ENCODE data around the gene RREB1.

The RREB1 gene

GRCh38 chr6:7222197-7222596, 114.4 kb downstream of the RREB1 start:
- no peak for TF ChIP-seq HOXA7 (CRISPR knock-in tag; IDR thresholded peaks at IDR 0.05; ENCODE audit: borderline replicate concordance)
- Histone ChIP-seq H3K4me1 (ENCODE audit: control insufficient read depth, insufficient read depth, low read length) (peaks cover 3% of the 10 kb centered on the region; the same call in 1 of the 2 replicates), H3K36me3 (ENCODE audit: control insufficient read depth in 2 of 2, insufficient read depth in 1 of 2, low read length in 2 of 2) (peaks cover 16 to 53% of the 10 kb centered on the region in 2 experiments; a peak in 2 of 3 replicates), H3K4me3 (ENCODE audit: low read depth, low read length) (no peak overlapping the region), H3K9me3 (ENCODE audit: control insufficient read depth, insufficient read depth, low read depth, low read length) (no peaks in the 10 kb centered on the region), H3K27ac (ENCODE audit: extremely low read depth, low read depth, low read length) (no peak overlapping the region)
- ChIA-PET POLR2A (no interaction called here), CTCF (no interaction called here)

GRCh38 chr6:7224731-7225130, 117.0 kb downstream of the RREB1 start:
- no peak overlapping the region for H3K27ac ChIP-seq (ENCODE audit: extremely low read depth, low read depth, low read length)

DNA sequence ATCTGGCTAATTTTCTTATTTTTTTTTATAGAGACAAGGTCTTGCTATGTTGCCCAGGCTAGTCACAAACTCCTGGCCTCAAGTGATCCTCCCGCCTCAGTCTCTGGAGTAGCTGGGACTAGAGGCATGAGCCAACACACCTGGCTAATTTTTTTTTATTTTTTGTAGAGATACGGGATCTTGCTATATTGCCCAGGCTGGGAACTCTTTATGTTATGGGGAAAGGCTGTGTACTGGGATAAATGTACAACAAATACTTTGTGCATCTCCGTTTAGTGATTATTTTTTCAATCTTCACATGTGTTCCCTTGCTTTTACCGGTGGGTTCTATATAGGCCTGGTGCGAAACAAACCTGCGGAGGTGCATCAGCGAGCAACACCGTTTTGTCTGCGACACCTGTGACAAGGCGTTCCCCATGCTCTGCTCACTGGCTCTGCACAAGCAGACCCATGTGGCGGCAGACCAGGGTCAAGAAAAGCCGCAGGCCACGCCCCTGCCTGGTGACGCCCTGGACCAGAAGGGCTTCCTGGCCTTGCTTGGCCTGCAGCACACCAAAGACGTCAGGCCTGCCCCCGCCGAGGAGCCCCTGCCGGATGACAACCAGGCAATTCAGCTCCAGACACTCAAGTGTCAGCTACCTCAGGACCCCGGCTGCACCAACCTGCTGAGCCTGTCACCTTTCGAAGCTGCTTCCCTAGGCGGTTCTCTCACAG, 121.1 kb downstream of the RREB1 start:
- Histone ChIP-seq H3K4me1 (ENCODE audit: control insufficient read depth, insufficient read depth, low read length) (no peaks in the 10 kb centered on the region), H3K27ac (ENCODE audit: extremely low read depth, low read depth, low read length) (no peak overlapping the region), H3K4me3 (ENCODE audit: low read depth, low read length) (no peak overlapping the region), H3K36me3 (ENCODE audit: control insufficient read depth in 2 of 2, insufficient read depth in 1 of 2, low read length in 2 of 2) (peaks cover 17 to 81% of the 10 kb centered on the region in 2 experiments; a peak in 2 of 3 replicates), H3K9me3 (ENCODE audit: control insufficient read depth, insufficient read depth, low read depth, low read length) (no peaks in the 10 kb centered on the region)
- CTCF ChIA-PET = interaction anchor here (0.7 to 0.9 kb wide), 2 partner anchors 10 to 15 kb away, joined by 3 to 5 read pairs; no protein-coding TSS in a partner anchor
- POLR2A ChIA-PET = interaction anchor here (0.7 kb wide), 1 partner anchor 273 kb away, joined by 8 read pairs; no protein-coding TSS in a partner anchor
- TF ChIP-seq TCF7L2 (IDR thresholded peaks at IDR 0.05; ENCODE audit: borderline replicate concordance, low read depth, low read length) (no peak), ZNF121 (tag by site-specific recombination; IDR thresholded peaks at IDR 0.05) (peak; percentile 76), ZNF174 (tag by site-specific recombination; IDR thresholded peaks at IDR 0.05) (no peak), SCRT2 (tag by site-specific recombination; IDR thresholded peaks at IDR 0.05) (no peak), ZNF266 (tag by site-specific recombination; IDR thresholded peaks at IDR 0.05; ENCODE audit: low read depth) (no peak), ZNF10 (tag by site-specific recombination; IDR thresholded peaks at IDR 0.05) (no peak), GLIS1 (tag by site-specific recombination; IDR thresholded peaks at IDR 0.05) (no peak), ZNF426 (tag by site-specific recombination; IDR thresholded peaks at IDR 0.05) (no peak), ZNF488 (tag by site-specific recombination; IDR thresholded peaks at IDR 0.05) (no peak), GLI4 (tag by site-specific recombination; IDR thresholded peaks at IDR 0.05) (no peak), ZNF362 (tag by site-specific recombination; IDR thresholded peaks at IDR 0.05) (0 out of 2 replicates have a peak, but pooled peaks have one; percentile 9), ZBTB1 (tag by site-specific recombination; IDR thresholded peaks at IDR 0.05) (no peak), SP3 (tag by site-specific recombination; IDR thresholded peaks at IDR 0.05) (no peak), ZNF138 (tag by site-specific recombination; IDR thresholded peaks at IDR 0.05; ENCODE audit: borderline replicate concordance) (no peak), ZNF274 (IDR thresholded peaks at IDR 0.05; ENCODE audit: low read length) (no peak), ZNF274 (tag by site-specific recombination; IDR thresholded peaks at IDR 0.05; ENCODE audit: borderline replicate concordance) (no peak), ZNF239 (tag by site-specific recombination; IDR thresholded peaks at IDR 0.05) (no peak)

More at GRCh38 chr6:7224731-7225130, 117.0 kb downstream of the RREB1 start:
- no peaks in the 10 kb centered on the region for H3K4me1 ChIP-seq (ENCODE audit: control insufficient read depth, insufficient read depth, low read length)
- H3K4me3 ChIP-seq (ENCODE audit: low read depth, low read length) = no peak overlapping the region
- TF ChIP-seq HOXA7 (CRISPR knock-in tag; IDR thresholded peaks at IDR 0.05; ENCODE audit: borderline replicate concordance) = no peak
- TF ChIP-seq ZNF792 (tag by site-specific recombination; IDR thresholded peaks at IDR 0.05) = no peak
- no peak for TF ChIP-seq ZFP69B (tag by site-specific recombination; IDR thresholded peaks at IDR 0.05)
- TF ChIP-seq INSM2 (tag by site-specific recombination; IDR thresholded peaks at IDR 0.05) = no peak
- POLR2A ChIA-PET = no interaction called here
- CTCF ChIA-PET = interaction anchor here (0.6 to 1.2 kb wide), 4 partner anchors 12 to 466 kb away, joined by 3 to 8 read pairs (median 5); no protein-coding TSS in a partner anchor
- peaks cover 24 to 68% of the 10 kb centered on the region in 2 experiments; a peak in 2 of 3 replicates for H3K36me3 ChIP-seq (ENCODE audit: control insufficient read depth in 2 of 2, insufficient read depth in 1 of 2, low read length in 2 of 2)
- H3K9me3 ChIP-seq (ENCODE audit: control insufficient read depth, insufficient read depth, low read depth, low read length) = no peaks in the 10 kb centered on the region
